Measurements from ENCODE around the gene STXBP6. TPM values are rescaled to one million over a fixed set of nuclear protein-coding genes. Genes with fewer than 3 reads are reported as not detected.

STXBP6 gene
- total RNA-seq, 1 experiment from 2014 or later = 12.3 TPM

DNA sequence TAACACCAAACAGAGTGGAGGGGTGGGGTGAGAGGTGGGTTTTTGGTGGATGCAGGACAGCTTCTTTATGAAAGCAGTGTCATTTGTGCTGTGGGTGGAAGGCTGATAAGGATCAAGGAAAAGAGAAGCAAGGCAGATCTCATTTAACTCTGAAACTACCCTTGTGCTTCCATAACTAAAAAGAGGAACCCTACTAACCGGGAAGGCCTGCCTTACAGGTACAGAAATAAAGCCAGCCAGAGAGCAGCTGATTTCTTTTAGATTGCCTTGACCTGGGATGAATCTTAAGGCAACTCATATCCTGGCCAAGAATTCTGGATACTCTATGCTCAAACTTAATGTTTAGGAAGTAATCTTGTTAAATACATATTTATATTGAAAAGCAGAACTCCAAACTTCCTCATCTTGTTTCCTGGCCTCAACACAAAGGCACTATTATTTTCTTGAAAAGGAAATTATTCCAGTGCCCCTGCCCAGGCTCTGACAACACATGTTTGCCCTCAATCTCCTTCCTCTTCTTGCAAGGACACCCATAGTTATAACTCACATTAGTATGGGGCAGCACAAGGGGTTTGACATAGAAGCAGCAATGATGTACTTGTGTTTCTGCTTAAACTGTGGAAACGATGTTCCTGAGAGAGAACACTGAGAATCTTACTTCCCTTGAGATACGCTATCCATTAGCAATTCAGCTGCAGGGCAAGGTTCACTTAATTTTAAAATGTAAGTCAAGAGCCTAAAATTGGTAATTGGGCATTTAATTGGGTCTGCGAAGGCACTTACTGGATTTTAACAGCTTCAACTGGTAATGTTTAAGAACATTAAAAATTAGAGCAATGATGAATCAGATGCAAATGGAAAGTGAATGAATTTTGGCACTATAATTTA lies 173.7 kb downstream of the STXBP6 start:
- no peak for DNase-seq
- intact Hi-C loops (cut with micrococcal nuclease; ENCODE audit: unreplicated experiment) = no loop called here
- Histone ChIP-seq H3K36me3 (ENCODE audit: low read depth) (no peaks in the 10 kb centered on the region), H3K27me3 (ENCODE audit: insufficient read depth, low read depth) (no peaks in the 10 kb centered on the region), H3K9me2 (ENCODE audit: insufficient read depth) (no peaks in the 10 kb centered on the region), H3K27ac (no peak overlapping the region), H3K79me2 (ENCODE audit: low read depth) (no peaks in the 10 kb centered on the region), H3F3A (ENCODE audit: insufficient read depth, low read depth) (no peaks in the 10 kb centered on the region), H3K4me3 (no peak overlapping the region), H4K20me1 (ENCODE audit: insufficient read depth) (no peaks in the 10 kb centered on the region), H3K4me1 (replicated peaks; ENCODE audit: insufficient read depth) (no peaks in the 10 kb centered on the region), H3K9me3 (ENCODE audit: insufficient read depth, low read depth) (no peaks in the 10 kb centered on the region), H3K4me2 (no peak overlapping the region), H2AFZ (no peak overlapping the region)
- ChIA-PET CTCF (no interaction called here), POLR2A (ENCODE audit: unreplicated experiment) (no interaction called here)
- TF ChIP-seq, protein P1, sequence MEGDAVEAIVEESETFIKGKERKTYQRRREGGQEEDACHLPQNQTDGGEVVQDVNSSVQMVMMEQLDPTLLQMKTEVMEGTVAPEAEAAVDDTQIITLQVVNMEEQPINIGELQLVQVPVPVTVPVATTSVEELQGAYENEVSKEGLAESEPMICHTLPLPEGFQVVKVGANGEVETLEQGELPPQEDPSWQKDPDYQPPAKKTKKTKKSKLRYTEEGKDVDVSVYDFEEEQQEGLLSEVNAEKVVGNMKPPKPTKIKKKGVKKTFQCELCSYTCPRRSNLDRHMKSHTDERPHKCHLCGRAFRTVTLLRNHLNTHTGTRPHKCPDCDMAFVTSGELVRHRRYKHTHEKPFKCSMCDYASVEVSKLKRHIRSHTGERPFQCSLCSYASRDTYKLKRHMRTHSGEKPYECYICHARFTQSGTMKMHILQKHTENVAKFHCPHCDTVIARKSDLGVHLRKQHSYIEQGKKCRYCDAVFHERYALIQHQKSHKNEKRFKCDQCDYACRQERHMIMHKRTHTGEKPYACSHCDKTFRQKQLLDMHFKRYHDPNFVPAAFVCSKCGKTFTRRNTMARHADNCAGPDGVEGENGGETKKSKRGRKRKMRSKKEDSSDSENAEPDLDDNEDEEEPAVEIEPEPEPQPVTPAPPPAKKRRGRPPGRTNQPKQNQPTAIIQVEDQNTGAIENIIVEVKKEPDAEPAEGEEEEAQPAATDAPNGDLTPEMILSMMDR (conservative IDR thresholded peaks at IDR 0.05) = no peak
- TF ChIP-seq EZH2 (IDR thresholded peaks at IDR 0.05; ENCODE audit: low read depth) = no peak
- BruUV-seq (replicated peaks) = no TSS peak

DNA sequence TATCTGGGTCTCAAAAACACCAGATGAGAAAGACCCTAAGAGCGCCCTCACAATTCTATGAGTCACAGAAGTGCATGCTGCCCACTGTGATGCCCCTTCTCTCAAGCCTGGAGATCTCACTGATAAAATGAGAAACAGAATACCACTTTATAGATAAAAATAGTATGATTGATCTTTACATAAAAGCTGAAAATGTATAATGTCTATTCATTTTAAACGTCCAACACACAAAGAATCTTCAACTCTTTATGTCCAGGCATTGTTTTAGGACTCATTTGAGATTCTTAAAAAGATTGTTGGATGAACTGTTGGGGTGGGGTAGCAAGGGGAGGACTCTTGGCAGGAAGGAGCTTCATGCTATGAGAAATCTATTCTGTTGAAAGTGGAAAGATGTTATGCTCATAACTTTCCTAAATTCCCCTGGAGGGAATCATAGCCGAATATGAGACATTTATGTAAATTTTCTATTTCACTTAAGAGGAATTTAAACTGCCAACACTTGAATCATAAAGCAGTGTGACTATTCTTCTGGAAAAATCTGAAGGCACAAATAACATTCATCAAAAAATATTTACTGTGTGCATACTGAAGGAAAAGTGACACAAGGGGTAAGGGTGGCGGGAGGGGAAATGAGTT lies 174.6 kb downstream of the STXBP6 start:
- Histone ChIP-seq H3K27me3 (ENCODE audit: insufficient read depth, low read depth) (no peaks in the 10 kb centered on the region), H3K4me1 (replicated peaks; ENCODE audit: insufficient read depth) (no peaks in the 10 kb centered on the region), H4K20me1 (ENCODE audit: insufficient read depth) (no peaks in the 10 kb centered on the region), H3K27ac (no peak overlapping the region), H2AFZ (no peak overlapping the region), H3K4me2 (no peak overlapping the region), H3K9me2 (ENCODE audit: insufficient read depth) (no peaks in the 10 kb centered on the region), H3K4me3 (no peak overlapping the region), H3K36me3 (ENCODE audit: low read depth) (no peaks in the 10 kb centered on the region), H3F3A (ENCODE audit: insufficient read depth, low read depth) (no peaks in the 10 kb centered on the region), H3K9me3 (ENCODE audit: insufficient read depth, low read depth) (no peaks in the 10 kb centered on the region), H3K79me2 (ENCODE audit: low read depth) (no peaks in the 10 kb centered on the region)
- TF ChIP-seq, protein P1 (conservative IDR thresholded peaks at IDR 0.05) = no peak
- no peak for TF ChIP-seq EZH2 (IDR thresholded peaks at IDR 0.05; ENCODE audit: low read depth)
- no peak for DNase-seq
- POLR2A ChIA-PET (ENCODE audit: unreplicated experiment) = no interaction called here
- no TSS peak for BruUV-seq (replicated peaks)
- intact Hi-C loops (cut with micrococcal nuclease; ENCODE audit: unreplicated experiment) = no loop called here
- CTCF ChIA-PET = no interaction called here

DNA sequence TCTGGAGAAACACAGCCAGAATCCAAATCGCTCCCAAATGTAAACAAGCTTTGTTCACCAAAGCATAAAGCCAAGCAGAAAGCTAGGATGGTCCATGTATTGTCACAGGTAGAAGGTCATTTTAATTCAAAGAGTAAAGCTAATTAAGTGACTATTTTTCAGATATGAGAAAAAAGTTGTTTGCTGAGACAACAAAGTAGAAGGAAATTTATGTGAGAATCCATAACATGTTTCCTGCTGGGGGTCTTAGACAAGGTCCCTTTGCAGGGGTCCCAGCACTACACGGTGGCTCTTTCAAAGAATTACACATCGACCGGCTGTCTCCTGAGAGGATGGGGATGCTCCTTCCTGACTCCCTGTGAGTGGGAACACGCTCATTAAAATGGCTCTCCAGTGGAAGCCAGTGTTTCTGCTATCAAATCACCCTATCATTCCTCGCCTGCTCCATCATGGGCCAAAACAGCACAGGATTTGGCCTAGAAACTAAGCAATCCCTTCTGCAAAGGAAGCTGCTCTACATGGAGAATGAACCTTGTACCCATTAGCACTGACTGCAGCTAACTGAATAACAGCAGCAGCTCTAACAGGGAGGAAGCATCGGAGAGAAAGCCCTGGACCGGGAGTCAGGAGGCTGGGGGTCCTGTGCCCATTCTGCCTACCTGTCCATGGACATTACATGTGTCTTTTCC lies 175.3 kb downstream of the STXBP6 start:
- no peaks in the 10 kb centered on the region for H3K36me3 ChIP-seq (ENCODE audit: low read depth)
- H4K20me1 ChIP-seq (ENCODE audit: insufficient read depth) = no peaks in the 10 kb centered on the region
- no peak overlapping the region for H3K4me3 ChIP-seq
- CTCF ChIA-PET = interaction anchor here (0.6 kb wide), 1 partner anchor 128 kb away, joined by 3 read pairs; no protein-coding TSS in a partner anchor
- no peaks in the 10 kb centered on the region for H3F3A ChIP-seq (ENCODE audit: insufficient read depth, low read depth)
- no peaks in the 10 kb centered on the region for H3K4me1 ChIP-seq (replicated peaks; ENCODE audit: insufficient read depth)
- TF ChIP-seq, protein P1 (conservative IDR thresholded peaks at IDR 0.05) = no peak
- no peak for TF ChIP-seq EZH2 (IDR thresholded peaks at IDR 0.05; ENCODE audit: low read depth)
- H3K27ac ChIP-seq = no peak overlapping the region
- intact Hi-C loops (cut with micrococcal nuclease; ENCODE audit: unreplicated experiment) = no loop called here
- no TSS peak for BruUV-seq (replicated peaks)
- no peak overlapping the region for H2AFZ ChIP-seq
- no peak overlapping the region for H3K4me2 ChIP-seq
- no peak for DNase-seq
- H3K9me3 ChIP-seq (ENCODE audit: insufficient read depth, low read depth) = no peaks in the 10 kb centered on the region
- POLR2A ChIA-PET (ENCODE audit: unreplicated experiment) = interaction anchor here (0.6 kb wide), 1 partner anchor 8 kb away, joined by 3 read pairs; no protein-coding TSS in a partner anchor
- H3K27me3 ChIP-seq (ENCODE audit: insufficient read depth, low read depth) = no peaks in the 10 kb centered on the region
- H3K9me2 ChIP-seq (ENCODE audit: insufficient read depth) = no peaks in the 10 kb centered on the region
- no peaks in the 10 kb centered on the region for H3K79me2 ChIP-seq (ENCODE audit: low read depth)

All from PC-9 (cell line).